Measurements from ENCODE around the gene NPAT. TPM values are rescaled to one million over a fixed set of nuclear protein-coding genes. Genes with fewer than 3 reads are reported as not detected.

The NPAT gene
- total and polyA plus RNA-seq, 2 experiments from 2014 or later, result 3.7 to 14.3 TPM

- Histone ChIP-seq H3K27me3 (no peaks in the 10 kb centered on the region), H3K36me3 (replicated peaks; ENCODE audit: insufficient read depth, low read depth) (no peaks in the 10 kb centered on the region), H3K4me2 (no peak overlapping the region), H3K4me3 (no peak overlapping the region), H2AFZ (no peak overlapping the region), H3K9me2 (replicated peaks; ENCODE audit: insufficient read depth) (no peaks in the 10 kb centered on the region), H3K9me3 (ENCODE audit: low read depth) (no peaks in the 10 kb centered on the region), H3K79me2 (peaks cover 74% of the 10 kb centered on the region), H4K20me1 (ENCODE audit: insufficient read depth, poor library complexity, severe bottlenecking) (no peaks in the 10 kb centered on the region), H3K27ac (no peak overlapping the region), H3K4me1 (ENCODE audit: insufficient read depth) (no peaks in the 10 kb centered on the region)
- DNase-seq (ENCODE audit: low spot score), result no peak
- no peak for TF ChIP-seq CTCF (IDR thresholded peaks at IDR 0.05; ENCODE audit: poor library complexity)
- 94% methylated on average over 4 of the region's 4 CpGs for WGBS (ENCODE audit: low lambda C conversion rate, missing lambda C conversion rate)
These were observed 17.4 kb downstream of the NPAT start for GRCh38 chr11:108204929-108205499.

DNA sequence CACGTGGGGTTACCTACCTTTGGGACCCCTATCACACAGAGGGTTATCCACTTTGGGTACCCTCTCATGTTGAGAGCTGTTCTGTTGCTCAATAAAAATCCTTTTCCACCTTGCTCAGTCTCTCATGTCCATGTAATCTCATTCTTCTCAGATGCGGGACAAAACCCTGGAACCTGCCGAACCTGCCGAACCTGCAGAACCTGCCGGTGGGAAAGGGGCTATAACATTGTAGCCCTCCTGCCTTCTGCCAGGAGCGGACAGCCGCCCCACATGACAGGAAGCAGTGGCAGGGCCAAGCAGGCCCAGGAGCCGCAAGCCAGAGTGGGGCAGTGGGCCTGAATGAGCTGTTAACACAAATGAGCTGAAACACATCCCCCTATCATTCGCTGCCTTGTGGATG, 18.1 kb downstream of the NPAT start:
- Histone ChIP-seq H3K27ac (no peak overlapping the region), H3K9me3 (ENCODE audit: low read depth) (no peaks in the 10 kb centered on the region), H3K4me2 (no peak overlapping the region), H2AFZ (no peak overlapping the region), H3K36me3 (replicated peaks; ENCODE audit: insufficient read depth, low read depth) (no peaks in the 10 kb centered on the region), H4K20me1 (ENCODE audit: insufficient read depth, poor library complexity, severe bottlenecking) (no peaks in the 10 kb centered on the region), H3K9me2 (replicated peaks; ENCODE audit: insufficient read depth) (no peaks in the 10 kb centered on the region), H3K4me1 (ENCODE audit: insufficient read depth) (no peaks in the 10 kb centered on the region), H3K79me2 (peaks cover 67% of the 10 kb centered on the region), H3K4me3 (no peak overlapping the region), H3K27me3 (no peaks in the 10 kb centered on the region)
- DNase-seq (ENCODE audit: low spot score), result no peak
- WGBS (ENCODE audit: low lambda C conversion rate, missing lambda C conversion rate), result 91% methylated on average over 9 of the region's 9 CpGs
- TF ChIP-seq EZH2 (IDR thresholded peaks at IDR 0.05; ENCODE audit: borderline replicate concordance), result no peak
- TF ChIP-seq EZH2phosphoT487 (IDR thresholded peaks at IDR 0.05; ENCODE audit: low read depth, severe bottlenecking, unreplicated experiment), result no peak
- TF ChIP-seq CTCF (IDR thresholded peaks at IDR 0.05; ENCODE audit: poor library complexity), result no peak

DNA sequence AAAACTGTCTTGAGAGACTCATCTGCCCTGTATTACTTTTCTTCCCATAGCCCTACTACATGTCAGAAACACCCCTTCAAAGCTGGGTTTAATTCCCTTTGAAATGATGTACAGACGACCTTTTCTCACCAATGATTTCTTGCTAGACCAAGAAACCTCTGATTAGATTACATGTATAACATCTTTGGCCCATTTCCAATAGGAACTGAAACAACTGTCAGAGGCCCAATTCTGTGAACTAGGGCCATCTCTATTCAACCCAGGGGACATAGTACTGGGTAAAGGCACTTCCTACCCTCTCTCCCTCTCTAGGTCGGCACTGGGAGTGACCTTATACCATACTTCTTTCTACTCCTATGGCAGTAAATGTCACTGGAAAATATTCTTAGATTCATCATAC, 19.4 kb downstream of the NPAT start:
- H3K36me3 ChIP-seq (replicated peaks; ENCODE audit: insufficient read depth, low read depth), result no peaks in the 10 kb centered on the region
- no peaks in the 10 kb centered on the region for H3K9me2 ChIP-seq (replicated peaks; ENCODE audit: insufficient read depth)
- H3K4me1 ChIP-seq (ENCODE audit: insufficient read depth), result no peaks in the 10 kb centered on the region
- H3K27me3 ChIP-seq, result no peaks in the 10 kb centered on the region
- TF ChIP-seq CTCF (IDR thresholded peaks at IDR 0.05; ENCODE audit: poor library complexity) (no peak), EZH2 (IDR thresholded peaks at IDR 0.05; ENCODE audit: borderline replicate concordance) (no peak), EZH2phosphoT487 (IDR thresholded peaks at IDR 0.05; ENCODE audit: low read depth, severe bottlenecking, unreplicated experiment) (no peak)
- no peaks in the 10 kb centered on the region for H3K9me3 ChIP-seq (ENCODE audit: low read depth)
- H3K4me3 ChIP-seq, result no peak overlapping the region
- peaks cover 58% of the 10 kb centered on the region for H3K79me2 ChIP-seq
- H4K20me1 ChIP-seq (ENCODE audit: insufficient read depth, poor library complexity, severe bottlenecking), result no peaks in the 10 kb centered on the region
- WGBS (ENCODE audit: low lambda C conversion rate, missing lambda C conversion rate), result 71% methylated on average over 2 of the region's 2 CpGs
- no peak overlapping the region for H3K27ac ChIP-seq
- H2AFZ ChIP-seq, result no peak overlapping the region
- no peak for DNase-seq (ENCODE audit: low spot score)
- H3K4me2 ChIP-seq, result no peak overlapping the region

All from hepatocyte (in vitro differentiated cells).